GM12878 (cell line): ENCODE measurements around the gene PRPF4. TPM values are rescaled to one million over a fixed set of nuclear protein-coding genes. Genes with fewer than 3 reads are reported as not detected.

Source experiments
- ATAC-seq: fragments of 200-7000 bp; cut with Tn5 transposase; 3 replicates; pipeline ENCODE4 v1.9.1; 2020; ENCODE audit warnings: mild to moderate bottlenecking, moderate library complexity
- BruUV-seq: library from RNA; stranded (reverse); fragments of 400-500 nt; replicated peaks from 2 replicates; lab custom pipeline; 2021; lab: Mats Ljungman, UMichigan
- CTCF ChIA-PET: fragments of 300-600 bp; sonication (Branson Sonifier 250); formaldehyde crosslinking; extraction: SDS; loops from one replicate; lab custom pipeline; 2021; ENCODE audit warnings: inconsistent platforms; lab: Yijun Ruan, JAX
- POLR2A ChIA-PET: fragments of 350-600 bp; formaldehyde crosslinking; extraction: SDS; loops from one replicate; lab custom pipeline; 2021; ENCODE audit warnings: inconsistent platforms; lab: Charles Lee
- RAD21 ChIA-PET: fragments of 300-600 bp; sonication (Branson Sonifier 250); formaldehyde crosslinking; loops from one replicate; lab custom pipeline; 2023; ENCODE audit warnings: antibody characterized with exemption; ENCODE audit not compliant: unreplicated experiment; lab: Charles Lee
- SMC1A ChIA-PET: fragments of 300-600 bp; sonication (Branson Sonifier 250); formaldehyde crosslinking; loops from one replicate; lab custom pipeline; 2023; ENCODE audit not compliant: unreplicated experiment, uncharacterized antibody; lab: Charles Lee
- DNase-seq: peaks from one replicate; pipeline ENCODE4 v3.0.0-alpha.2; 2011; ENCODE audit warnings: low read depth, low spot score
- FAIRE-seq: peaks from 3 replicates; lab custom pipeline; 2011; peaks lifted over from hg19 to GRCh38; lab: Jason Lieb, UNC
- H2AFZ ChIP-seq: 2 replicates; pipeline ENCODE4 v1.6.0; 2011; ENCODE audit warnings: low read depth, low read length, control low read depth; ENCODE audit not compliant: control insufficient read depth
- H3K27ac ChIP-seq: 2 replicates; pipeline ENCODE4 v1.5.1; 2011; ENCODE audit warnings: control low read depth; ENCODE audit not compliant: control insufficient read depth, insufficient read depth
- H3K27me3 ChIP-seq, 2 experiments: replicated peaks in 1 of 2; 2 replicates each; pipeline versions ENCODE4 v1.6.0 to v1.6.1; 2011; ENCODE audit warnings: low read length in 1 of 2; ENCODE audit not compliant: control insufficient read depth in 2 of 2, insufficient read depth in 2 of 2
- H3K36me3 ChIP-seq, 2 experiments: 2 replicates each; pipeline ENCODE4 v1.5.1; 2011; ENCODE audit warnings: low read length in 1 of 2; ENCODE audit not compliant: control insufficient read depth in 2 of 2, insufficient read depth in 2 of 2
- H3K4me1 ChIP-seq: 2 replicates; pipeline ENCODE4 v1.6.1; 2011; ENCODE audit warnings: mild to moderate bottlenecking, low read length, moderate library complexity, mixed read lengths; ENCODE audit not compliant: control insufficient read depth, insufficient read depth
- H3K4me2 ChIP-seq: 2 replicates; pipeline ENCODE4 v1.6.0; 2011; ENCODE audit warnings: control low read depth; ENCODE audit not compliant: control insufficient read depth, insufficient read depth
- H3K4me3 ChIP-seq: fragments of 200-600 bp; sonication (generic); 2 replicates; pipeline ENCODE4 v1.5.1; 2016
- H3K79me2 ChIP-seq: 2 replicates; pipeline ENCODE4 v1.6.0; 2011; ENCODE audit warnings: low read length; ENCODE audit not compliant: control insufficient read depth, insufficient read depth
- H3K9ac ChIP-seq: 2 replicates; pipeline ENCODE4 v1.8.0; 2011; ENCODE audit warnings: low read length, control low read depth, mixed read lengths; ENCODE audit not compliant: control insufficient read depth, insufficient read depth
- H3K9me3 ChIP-seq: replicated peaks from 3 replicates; pipeline ENCODE4 v1.5.1; 2011; ENCODE audit warnings: mild to moderate bottlenecking, low read length; ENCODE audit not compliant: control insufficient read depth, insufficient read depth
- H4K20me1 ChIP-seq: 2 replicates; pipeline ENCODE4 v1.6.0; 2011; ENCODE audit not compliant: control insufficient read depth, insufficient read depth
- ATF7 ChIP-seq: fragments of 450-650 bp; IDR thresholded peaks from 2 replicates; pipeline ENCODE4 v1.6.1; 2016; ENCODE audit warnings: low read depth, mild to moderate bottlenecking
- NFXL1 ChIP-seq: fragments of 450-650 bp; IDR thresholded peaks from 2 replicates; pipeline ENCODE4 v1.6.1; 2017; ENCODE audit warnings: antibody characterized with exemption, mild to moderate bottlenecking, borderline replicate concordance
- WGBS: methylation state at CpG from one replicate; pipeline ENCODE4 v1.1.6; 2016; ENCODE audit warnings: low lambda C conversion rate; ENCODE audit not compliant: insufficient replicate concordance, insufficient coverage; ENCODE audit errors: missing lambda C conversion rate; 5-methylcytosine and 5-hydroxymethylcytosine counted together
- in situ Hi-C: fragments of 300-500 bp; cut with MboI; formaldehyde crosslinking; loops from 9 replicates; pipeline ENCODE4 v1.14.3; 2018; ENCODE audit warnings: mixed read lengths
- intact Hi-C: fragments of 100-400 bp; cut with micrococcal nuclease; formaldehyde crosslinking; loops from one replicate; pipeline ENCODE4 v1.14.2; 2022; ENCODE audit not compliant: unreplicated experiment
- polyA plus RNA-seq, 11 experiments: library from polyadenylated mRNA; depleted of rRNA in 4 of 11; unstranded in 6 of 11; stranded (reverse) in 5 of 11; fragments of >200 nt; fragmentation: Nextera tagmentation in 4 of 11; fragmentation: Illumina TruSeq in 1 of 11; extraction: Ambion mirVana in 4 of 11; extraction: Trizol in 1 of 11; gene quantifications; 1 replicate in 1 of 11; 2 replicates in 10 of 11; pipeline versions ENCODE4 v1.2.1 to v1.2.3, GENCODE V29; 2011 to 2016; ENCODE audit warnings: inconsistent platforms in 2 of 11, missing spikeins in 2 of 11, low read depth in 1 of 11
- total RNA-seq, 4 experiments: library from RNA; depleted of rRNA in 3 of 4; stranded (reverse); fragments of >200 nt in 3 of 4; fragmentation: Illumina TruSeq in 1 of 4; extraction: Trizol in 1 of 4; gene quantifications; 2 replicates each; pipeline versions ENCODE4 v1.2.1 to v1.2.3, GENCODE V29; 2013 to 2021
- TF ChIP-seq, protein P1 (sequence below): fragments of 150-350 bp; IDR thresholded peaks from 2 replicates; pipeline ENCODE4 v1.6.1; 2016; ENCODE audit warnings: low read depth, low read length

Gene PRPF4
- total and polyA plus RNA-seq, 10 of the 15 experiments (the other 5 are each of a cell fraction or from before 2014, with no cell fraction given) = 23.0 to 48.1 (median 39.2) TPM

DNA sequence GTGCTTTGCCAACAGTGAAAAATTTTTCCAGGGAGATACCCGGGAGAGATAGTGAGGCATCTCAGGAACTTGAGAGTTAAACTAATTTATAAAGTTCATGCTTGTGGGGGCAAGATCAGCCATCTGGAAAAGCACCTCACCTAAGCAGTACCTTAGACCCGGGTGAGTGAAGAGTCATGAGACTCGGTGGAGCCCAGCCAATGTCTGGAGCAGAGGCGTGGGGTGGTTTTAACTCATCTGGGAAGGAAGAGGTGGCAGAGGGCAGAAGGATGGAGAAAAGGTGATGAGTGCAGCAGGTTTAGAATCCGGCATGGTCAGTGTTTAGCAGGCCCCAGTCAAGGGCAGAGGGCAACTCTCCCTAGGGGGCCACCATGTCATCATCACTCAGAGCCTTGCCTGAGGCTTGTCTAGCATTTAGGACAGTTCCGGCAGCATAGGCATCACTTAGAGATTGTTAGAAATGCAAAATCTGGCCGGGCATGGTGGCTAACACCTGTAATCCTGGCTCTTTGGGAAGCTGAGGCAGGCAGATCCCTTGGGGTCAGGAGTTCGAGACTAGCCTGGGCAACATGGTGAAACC is 32.0 kb downstream of the PRPF4 start:
- H3K9me3 ChIP-seq = no peaks in the 10 kb centered on the region
- no TSS peak for BruUV-seq
- intact Hi-C loops (no loop called here), in situ Hi-C loops (no loop called here)
- WGBS = 41% methylated on average over 8 of the region's 8 CpGs
- no peak overlapping the region for H3K9ac ChIP-seq
- no peak overlapping the region for H3K4me3 ChIP-seq
- no peaks in the 10 kb centered on the region for H3K79me2 ChIP-seq
- RAD21 ChIA-PET = no interaction called here
- no peak overlapping the region for H2AFZ ChIP-seq
- SMC1A ChIA-PET = interaction anchor here (1.5 to 3.3 kb wide), 3 partner anchors 96 to 350 kb away, joined by 4 to 14 read pairs (median 5); no protein-coding TSS in a partner anchor
- H3K4me2 ChIP-seq = no peak overlapping the region
- H4K20me1 ChIP-seq = no peaks in the 10 kb centered on the region
- ATAC-seq (no peak), FAIRE-seq (no peak), DNase-seq (no peak)
- H3K27me3 ChIP-seq = no peaks in the 10 kb centered on the region
- no peak overlapping the region for H3K27ac ChIP-seq
- H3K4me1 ChIP-seq = no peaks in the 10 kb centered on the region
- TF ChIP-seq ATF7 (no peak), NFXL1 (no peak)
- TF ChIP-seq, protein P1, sequence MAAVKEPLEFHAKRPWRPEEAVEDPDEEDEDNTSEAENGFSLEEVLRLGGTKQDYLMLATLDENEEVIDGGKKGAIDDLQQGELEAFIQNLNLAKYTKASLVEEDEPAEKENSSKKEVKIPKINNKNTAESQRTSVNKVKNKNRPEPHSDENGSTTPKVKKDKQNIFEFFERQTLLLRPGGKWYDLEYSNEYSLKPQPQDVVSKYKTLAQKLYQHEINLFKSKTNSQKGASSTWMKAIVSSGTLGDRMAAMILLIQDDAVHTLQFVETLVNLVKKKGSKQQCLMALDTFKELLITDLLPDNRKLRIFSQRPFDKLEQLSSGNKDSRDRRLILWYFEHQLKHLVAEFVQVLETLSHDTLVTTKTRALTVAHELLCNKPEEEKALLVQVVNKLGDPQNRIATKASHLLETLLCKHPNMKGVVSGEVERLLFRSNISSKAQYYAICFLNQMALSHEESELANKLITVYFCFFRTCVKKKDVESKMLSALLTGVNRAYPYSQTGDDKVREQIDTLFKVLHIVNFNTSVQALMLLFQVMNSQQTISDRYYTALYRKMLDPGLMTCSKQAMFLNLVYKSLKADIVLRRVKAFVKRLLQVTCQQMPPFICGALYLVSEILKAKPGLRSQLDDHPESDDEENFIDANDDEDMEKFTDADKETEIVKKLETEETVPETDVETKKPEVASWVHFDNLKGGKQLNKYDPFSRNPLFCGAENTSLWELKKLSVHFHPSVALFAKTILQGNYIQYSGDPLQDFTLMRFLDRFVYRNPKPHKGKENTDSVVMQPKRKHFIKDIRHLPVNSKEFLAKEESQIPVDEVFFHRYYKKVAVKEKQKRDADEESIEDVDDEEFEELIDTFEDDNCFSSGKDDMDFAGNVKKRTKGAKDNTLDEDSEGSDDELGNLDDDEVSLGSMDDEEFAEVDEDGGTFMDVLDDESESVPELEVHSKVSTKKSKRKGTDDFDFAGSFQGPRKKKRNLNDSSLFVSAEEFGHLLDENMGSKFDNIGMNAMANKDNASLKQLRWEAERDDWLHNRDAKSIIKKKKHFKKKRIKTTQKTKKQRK = no peak
- POLR2A ChIA-PET = interaction anchor here (0.6 kb wide), 1 partner anchor 176 kb away, joined by 3 read pairs; no protein-coding TSS in a partner anchor
- no peaks in the 10 kb centered on the region for H3K36me3 ChIP-seq
- CTCF ChIA-PET = interaction anchor here (1.7 to 1.9 kb wide), 2 partner anchors 92 to 348 kb away, joined by 5 to 6 read pairs; no protein-coding TSS in a partner anchor
